H9 (cell line): ENCODE results near the gene MAP3K2. TPM values are rescaled to one million over a fixed set of nuclear protein-coding genes. Genes with fewer than 3 reads are reported as not detected.

Experiments used
- DNase-seq: peaks from one replicate; pipeline ENCODE4 v3.0.0-alpha.2; 2017
- H2AFZ ChIP-seq: one replicate; pipeline ENCODE4 v1.6.1; 2013; ENCODE audit warnings: mild to moderate bottlenecking, low read length, control low read depth, moderate library complexity
- H2AK5ac ChIP-seq: 2 replicates; pipeline ENCODE4 v1.6.1; 2013; ENCODE audit warnings: low read length, control low read depth, mixed read lengths; ENCODE audit not compliant: insufficient read length
- H2BK120ac ChIP-seq: one replicate; pipeline ENCODE4 v1.6.1; 2013; ENCODE audit warnings: low read depth, mild to moderate bottlenecking, low read length, control low read depth, inconsistent platforms; ENCODE audit not compliant: poor library complexity, severe bottlenecking
- H2BK12ac ChIP-seq: 2 replicates; pipeline ENCODE4 v1.6.1; 2013; ENCODE audit warnings: low read length, control low read depth, mixed read lengths, low read depth; ENCODE audit not compliant: insufficient read length
- H2BK15ac ChIP-seq: 2 replicates; pipeline ENCODE4 v1.6.1; 2013; ENCODE audit warnings: low read depth, low read length, control low read depth
- H2BK20ac ChIP-seq: one replicate; pipeline ENCODE4 v1.6.1; 2013; ENCODE audit warnings: low read depth, mild to moderate bottlenecking, low read length, control low read depth, inconsistent platforms; ENCODE audit not compliant: poor library complexity, severe bottlenecking
- H2BK5ac ChIP-seq: 2 replicates; pipeline ENCODE4 v1.6.1; 2013; ENCODE audit warnings: low read length, control low read depth, mixed read lengths; ENCODE audit not compliant: insufficient read length
- H3K14ac ChIP-seq: 2 replicates; pipeline ENCODE4 v1.6.1; 2013; ENCODE audit warnings: low read length, control low read depth; ENCODE audit not compliant: insufficient read depth
- H3K18ac ChIP-seq: 2 replicates; pipeline ENCODE4 v1.6.1; 2013; ENCODE audit warnings: low read depth, mild to moderate bottlenecking, mixed read lengths, low read length, control low read depth; ENCODE audit not compliant: insufficient read length
- H3K23ac ChIP-seq: 2 replicates; pipeline ENCODE4 v1.6.1; 2013; ENCODE audit warnings: low read length, control low read depth, mixed read lengths, low read depth; ENCODE audit not compliant: insufficient read length
- H3K23me2 ChIP-seq: 2 replicates; pipeline ENCODE4 v1.6.1; 2013; ENCODE audit warnings: low read depth, mild to moderate bottlenecking, mixed read lengths, low read length, control low read depth; ENCODE audit not compliant: insufficient read length, poor library complexity, severe bottlenecking
- H3K27ac ChIP-seq: 2 replicates; pipeline ENCODE4 v1.5.1; 2013; ENCODE audit warnings: low read length, control low read depth, mixed read lengths, low read depth; ENCODE audit not compliant: insufficient read length
- H3K27me3 ChIP-seq: 2 replicates; pipeline ENCODE4 v1.6.1; 2013; ENCODE audit warnings: low read length, control low read depth, inconsistent platforms; ENCODE audit not compliant: insufficient read depth
- H3K4ac ChIP-seq: 2 replicates; pipeline ENCODE4 v1.6.1; 2013; ENCODE audit warnings: low read depth, mild to moderate bottlenecking, control low read depth, inconsistent platforms, low read length, moderate library complexity
- H3K4me1 ChIP-seq: 2 replicates; pipeline ENCODE4 v1.6.1; 2013; ENCODE audit warnings: low read length, control low read depth, inconsistent platforms; ENCODE audit not compliant: insufficient read depth
- H3K4me2 ChIP-seq: 2 replicates; pipeline ENCODE4 v1.6.1; 2013; ENCODE audit warnings: low read length, control low read depth, mixed read lengths; ENCODE audit not compliant: insufficient read length, insufficient read depth
- H3K56ac ChIP-seq: 2 replicates; pipeline ENCODE4 v1.6.1; 2013; ENCODE audit warnings: low read depth, mild to moderate bottlenecking, mixed read lengths, low read length, control low read depth; ENCODE audit not compliant: insufficient read length
- H3K79me1 ChIP-seq: 2 replicates; pipeline ENCODE4 v1.6.1; 2013; ENCODE audit warnings: low read depth, mild to moderate bottlenecking, moderate library complexity, low read length, control low read depth, inconsistent platforms; ENCODE audit not compliant: insufficient read depth, poor library complexity, severe bottlenecking
- H3K79me2 ChIP-seq: 2 replicates; pipeline ENCODE4 v1.6.1; 2013; ENCODE audit warnings: low read length, control low read depth, inconsistent platforms; ENCODE audit not compliant: insufficient read depth
- H3K9ac ChIP-seq: 2 replicates; pipeline ENCODE4 v1.6.1; 2013; ENCODE audit warnings: low read length, control low read depth, mixed read lengths; ENCODE audit not compliant: insufficient read length; ENCODE audit errors: extremely low read depth
- H3K9me3 ChIP-seq: one replicate; pipeline ENCODE4 v1.6.1; 2013; ENCODE audit warnings: low read depth, low read length, inconsistent platforms; ENCODE audit not compliant: control insufficient read depth
- H3T11ph ChIP-seq: one replicate; pipeline ENCODE4 v1.6.1; 2013; ENCODE audit warnings: mild to moderate bottlenecking, low read length, control low read depth, inconsistent platforms
- H4K20me1 ChIP-seq: one replicate; pipeline ENCODE4 v1.6.1; 2013; ENCODE audit not compliant: control insufficient read depth, insufficient read length, insufficient read depth
- H4K5ac ChIP-seq: 2 replicates; pipeline ENCODE4 v1.6.1; 2013; ENCODE audit warnings: low read depth, mild to moderate bottlenecking, mixed read lengths, low read length, control low read depth; ENCODE audit not compliant: insufficient read length
- H4K8ac ChIP-seq: replicated peaks from 2 replicates; pipeline ENCODE4 v1.6.1; 2013; ENCODE audit warnings: low read length, control low read depth, mixed read lengths, low read depth; ENCODE audit not compliant: insufficient read length
- H4K91ac ChIP-seq: 2 replicates; pipeline ENCODE4 v1.6.1; 2013; ENCODE audit warnings: low read depth, mild to moderate bottlenecking, moderate library complexity, mixed read lengths, low read length, control low read depth; ENCODE audit not compliant: insufficient read length
- H3K27ac Mint-ChIP-seq, 3 experiments: 2 replicates in 2 of 3; 3 replicates in 1 of 3; pipeline ENCODE4 v1.8.0; 2020 to 2021; ENCODE audit warnings: mixed read lengths in 3 of 3, mild to moderate bottlenecking in 1 of 3, moderate library complexity in 1 of 3
- H3K27me3 Mint-ChIP-seq: 2 replicates; pipeline ENCODE4 v1.8.0; 2021; ENCODE audit warnings: low read depth, mild to moderate bottlenecking, moderate library complexity, mixed read lengths
- H3K36me3 Mint-ChIP-seq, 3 experiments: 2 replicates in 2 of 3; 3 replicates in 1 of 3; pipeline ENCODE4 v1.8.0; 2020 to 2021; ENCODE audit warnings: low read depth in 3 of 3, mixed read lengths in 3 of 3; ENCODE audit not compliant: insufficient read depth in 1 of 3
- H3K4me1 Mint-ChIP-seq, 2 experiments: 2 replicates each; pipeline ENCODE4 v1.8.0; 2020; ENCODE audit warnings: mixed read lengths in 2 of 2
- H3K4me3 Mint-ChIP-seq, 2 experiments: 2 replicates in 1 of 2; 3 replicates in 1 of 2; pipeline ENCODE4 v1.8.0; 2020 to 2021; ENCODE audit warnings: mild to moderate bottlenecking in 2 of 2, mixed read lengths in 2 of 2, moderate library complexity in 1 of 2
- H3K9me3 Mint-ChIP-seq, 2 experiments: 2 replicates in 1 of 2; 3 replicates in 1 of 2; pipeline ENCODE4 v1.8.0; 2020; ENCODE audit warnings: mild to moderate bottlenecking in 2 of 2, mixed read lengths in 2 of 2, moderate library complexity in 1 of 2
- WGBS: extraction: QIAGEN DNeasy Blood & Tissue Kit; methylation state at CpG from one replicate; pipeline ENCODE4 v1.1.7; 2013; ENCODE audit warnings: missing lambda C conversion rate, low lambda C conversion rate, mixed read lengths; ENCODE audit not compliant: insufficient read length; ENCODE audit errors: extremely low coverage; 5-methylcytosine and 5-hydroxymethylcytosine counted together
- total RNA-seq: library from RNA; stranded (reverse); gene quantifications from 2 replicates; pipeline ENCODE4 v1.2.1, GENCODE V29; 2021
- TF ChIP-seq, protein P1 (sequence below): fragments of 200-600 bp; sonication (generic); conservative IDR thresholded peaks from 3 replicates; pipeline ENCODE4 v1.8.0; 2021; ENCODE audit warnings: antibody characterized with exemption, mild to moderate bottlenecking

The MAP3K2 gene
- total RNA-seq, 1 experiment from 2014 or later, result 25.8 TPM

DNA sequence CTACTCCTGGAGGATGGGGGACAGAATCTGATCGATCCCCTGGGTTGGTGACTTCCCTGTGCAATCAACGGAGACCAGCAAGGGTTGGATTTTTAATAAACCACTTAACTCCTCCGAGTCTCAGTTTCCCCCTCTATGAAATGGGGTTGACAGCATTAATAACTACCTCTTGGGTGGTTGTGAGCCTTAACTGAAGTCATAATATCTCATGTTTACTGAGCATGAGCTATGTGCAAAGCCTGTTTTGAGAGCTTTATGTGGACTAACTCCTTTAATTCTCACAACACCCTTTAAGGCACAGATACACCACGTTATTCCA, 31.3 kb upstream of the MAP3K2 start:
- Mint-ChIP-seq H3K4me1 (peaks cover 14% of the 10 kb centered on the region in 2 experiments), H3K4me3 (no peak overlapping the region), H3K36me3 (peaks cover 0 to under 1% (median 0%) of the 10 kb centered on the region in 3 experiments; a peak in 1 of 7 replicates), H3K27me3 (peaks cover 88% of the 10 kb centered on the region), H3K27ac (no peak overlapping the region), H3K9me3 (no peaks in the 10 kb centered on the region)
- no peak overlapping the region for H2BK5ac ChIP-seq
- no peaks in the 10 kb centered on the region for H3K79me1 ChIP-seq
- H3K18ac ChIP-seq, result no peak overlapping the region
- no peak overlapping the region for H4K91ac ChIP-seq
- WGBS, result no CpG with 5 or more reads among the region's 4 CpGs
- peaks cover 6% of the 10 kb centered on the region; the same call in 1 of the 2 replicates for H3K27me3 ChIP-seq
- no peak overlapping the region for H3K4ac ChIP-seq
- H4K8ac ChIP-seq, result no peak overlapping the region
- H3K23me2 ChIP-seq, result peaks cover 16% of the 10 kb centered on the region
- no peak overlapping the region for H3K14ac ChIP-seq
- no peak overlapping the region for H4K5ac ChIP-seq
- no peak for DNase-seq
- H2BK15ac ChIP-seq, result no peak overlapping the region
- H2BK20ac ChIP-seq, result no peak overlapping the region
- no peaks in the 10 kb centered on the region for H3K9me3 ChIP-seq
- H3K27ac ChIP-seq, result no peak overlapping the region
- H3K4me2 ChIP-seq, result no peak overlapping the region
- no peaks in the 10 kb centered on the region for H4K20me1 ChIP-seq
- H2BK12ac ChIP-seq, result no peak overlapping the region
- H3K23ac ChIP-seq, result no peak overlapping the region
- no peak overlapping the region for H2AK5ac ChIP-seq
- no peak overlapping the region for H3K56ac ChIP-seq
- no peak overlapping the region for H3K9ac ChIP-seq
- H2BK120ac ChIP-seq, result no peak overlapping the region
- TF ChIP-seq, protein P1, sequence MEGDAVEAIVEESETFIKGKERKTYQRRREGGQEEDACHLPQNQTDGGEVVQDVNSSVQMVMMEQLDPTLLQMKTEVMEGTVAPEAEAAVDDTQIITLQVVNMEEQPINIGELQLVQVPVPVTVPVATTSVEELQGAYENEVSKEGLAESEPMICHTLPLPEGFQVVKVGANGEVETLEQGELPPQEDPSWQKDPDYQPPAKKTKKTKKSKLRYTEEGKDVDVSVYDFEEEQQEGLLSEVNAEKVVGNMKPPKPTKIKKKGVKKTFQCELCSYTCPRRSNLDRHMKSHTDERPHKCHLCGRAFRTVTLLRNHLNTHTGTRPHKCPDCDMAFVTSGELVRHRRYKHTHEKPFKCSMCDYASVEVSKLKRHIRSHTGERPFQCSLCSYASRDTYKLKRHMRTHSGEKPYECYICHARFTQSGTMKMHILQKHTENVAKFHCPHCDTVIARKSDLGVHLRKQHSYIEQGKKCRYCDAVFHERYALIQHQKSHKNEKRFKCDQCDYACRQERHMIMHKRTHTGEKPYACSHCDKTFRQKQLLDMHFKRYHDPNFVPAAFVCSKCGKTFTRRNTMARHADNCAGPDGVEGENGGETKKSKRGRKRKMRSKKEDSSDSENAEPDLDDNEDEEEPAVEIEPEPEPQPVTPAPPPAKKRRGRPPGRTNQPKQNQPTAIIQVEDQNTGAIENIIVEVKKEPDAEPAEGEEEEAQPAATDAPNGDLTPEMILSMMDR, result no peak
- no peaks in the 10 kb centered on the region for H3K4me1 ChIP-seq
- H3K79me2 ChIP-seq, result no peaks in the 10 kb centered on the region
- H2AFZ ChIP-seq, result no peak overlapping the region
- no peak overlapping the region for H3T11ph ChIP-seq
